ENCODE results near the gene TOMM6.

DNA sequence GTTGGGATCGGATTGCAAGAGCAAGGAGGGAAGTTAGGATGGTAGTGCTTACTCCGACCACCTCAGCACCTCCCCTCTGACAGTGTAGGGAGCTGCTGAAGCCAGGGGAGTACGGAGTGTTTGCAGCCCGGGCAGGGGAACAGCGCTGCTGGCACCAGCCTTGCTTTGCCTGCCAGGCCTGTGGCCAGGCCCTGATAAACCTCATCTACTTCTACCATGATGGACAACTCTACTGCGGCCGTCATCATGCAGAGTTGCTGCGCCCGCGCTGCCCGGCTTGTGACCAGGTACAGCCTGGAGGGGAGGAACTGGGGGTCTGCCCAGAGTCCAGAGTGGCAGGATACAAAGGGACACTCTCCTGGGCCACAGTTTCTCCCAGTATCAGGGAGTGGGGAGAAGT, 2.2 kb upstream of the TOMM6 start:
- TF ChIP-seq, protein P1, sequence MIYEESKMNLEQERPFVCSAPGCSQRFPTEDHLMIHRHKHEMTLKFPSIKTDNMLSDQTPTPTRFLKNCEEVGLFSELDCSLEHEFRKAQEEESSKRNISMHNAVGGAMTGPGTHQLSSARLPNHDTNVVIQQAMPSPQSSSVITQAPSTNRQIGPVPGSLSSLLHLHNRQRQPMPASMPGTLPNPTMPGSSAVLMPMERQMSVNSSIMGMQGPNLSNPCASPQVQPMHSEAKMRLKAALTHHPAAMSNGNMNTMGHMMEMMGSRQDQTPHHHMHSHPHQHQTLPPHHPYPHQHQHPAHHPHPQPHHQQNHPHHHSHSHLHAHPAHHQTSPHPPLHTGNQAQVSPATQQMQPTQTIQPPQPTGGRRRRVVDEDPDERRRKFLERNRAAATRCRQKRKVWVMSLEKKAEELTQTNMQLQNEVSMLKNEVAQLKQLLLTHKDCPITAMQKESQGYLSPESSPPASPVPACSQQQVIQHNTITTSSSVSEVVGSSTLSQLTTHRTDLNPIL (CRISPR knock-in tag; IDR thresholded peaks at IDR 0.05; ENCODE audit: low read depth), result no peak
- TF ChIP-seq ZFP3 (CRISPR knock-in tag; IDR thresholded peaks at IDR 0.05), result no peak
- no peak for TF ChIP-seq ARNTL (CRISPR knock-in tag; IDR thresholded peaks at IDR 0.05; ENCODE audit: borderline replicate concordance, low read depth)
- TF ChIP-seq, protein P2, sequence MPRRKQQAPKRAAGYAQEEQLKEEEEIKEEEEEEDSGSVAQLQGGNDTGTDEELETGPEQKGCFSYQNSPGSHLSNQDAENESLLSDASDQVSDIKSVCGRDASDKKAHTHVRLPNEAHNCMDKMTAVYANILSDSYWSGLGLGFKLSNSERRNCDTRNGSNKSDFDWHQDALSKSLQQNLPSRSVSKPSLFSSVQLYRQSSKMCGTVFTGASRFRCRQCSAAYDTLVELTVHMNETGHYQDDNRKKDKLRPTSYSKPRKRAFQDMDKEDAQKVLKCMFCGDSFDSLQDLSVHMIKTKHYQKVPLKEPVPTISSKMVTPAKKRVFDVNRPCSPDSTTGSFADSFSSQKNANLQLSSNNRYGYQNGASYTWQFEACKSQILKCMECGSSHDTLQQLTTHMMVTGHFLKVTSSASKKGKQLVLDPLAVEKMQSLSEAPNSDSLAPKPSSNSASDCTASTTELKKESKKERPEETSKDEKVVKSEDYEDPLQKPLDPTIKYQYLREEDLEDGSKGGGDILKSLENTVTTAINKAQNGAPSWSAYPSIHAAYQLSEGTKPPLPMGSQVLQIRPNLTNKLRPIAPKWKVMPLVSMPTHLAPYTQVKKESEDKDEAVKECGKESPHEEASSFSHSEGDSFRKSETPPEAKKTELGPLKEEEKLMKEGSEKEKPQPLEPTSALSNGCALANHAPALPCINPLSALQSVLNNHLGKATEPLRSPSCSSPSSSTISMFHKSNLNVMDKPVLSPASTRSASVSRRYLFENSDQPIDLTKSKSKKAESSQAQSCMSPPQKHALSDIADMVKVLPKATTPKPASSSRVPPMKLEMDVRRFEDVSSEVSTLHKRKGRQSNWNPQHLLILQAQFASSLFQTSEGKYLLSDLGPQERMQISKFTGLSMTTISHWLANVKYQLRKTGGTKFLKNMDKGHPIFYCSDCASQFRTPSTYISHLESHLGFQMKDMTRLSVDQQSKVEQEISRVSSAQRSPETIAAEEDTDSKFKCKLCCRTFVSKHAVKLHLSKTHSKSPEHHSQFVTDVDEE (CRISPR knock-in tag; IDR thresholded peaks at IDR 0.05), result no peak

Data from SK-N-SH treated with all-trans-retinoic acid at 6 μM for 48 hours (cell line).